H1 (cell line): ENCODE data around the gene IAH1. TPM values are rescaled to one million over a fixed set of nuclear protein-coding genes. Genes with fewer than 3 reads are reported as not detected.

Source experiments
- CTCF ChIA-PET: fragments of 300-600 bp; sonication (Branson Sonifier 250); formaldehyde crosslinking; loops from one replicate; lab custom pipeline; 2021; ENCODE audit not compliant: partially characterized antibody; lab: Charles Lee
- POLR2A ChIA-PET: fragments of 300-600 bp; sonication (Branson Sonifier 250); formaldehyde crosslinking; loops from one replicate; lab custom pipeline; 2021; ENCODE audit warnings: inconsistent platforms; ENCODE audit not compliant: partially characterized antibody; lab: Charles Lee
- DNase-seq, 2 experiments: peaks; one replicate each; pipeline versions ENCODE4 v3.0.0 to v3.0.0-alpha.2; 2010 to 2022; ENCODE audit warnings: low spot score in 2 of 2, low read depth in 1 of 2, mixed read lengths in 1 of 2
- FAIRE-seq: peaks from 2 replicates; lab custom pipeline; 2011; peaks lifted over from hg19 to GRCh38; lab: Jason Lieb, UNC
- H2AFZ ChIP-seq: 2 replicates; pipeline ENCODE4 v1.8.1; 2012; ENCODE audit warnings: low read length, inconsistent platforms
- H2AK5ac ChIP-seq: 2 replicates; pipeline ENCODE4 v1.6.1; 2013; ENCODE audit warnings: low read depth, low read length
- H2BK120ac ChIP-seq: replicated peaks from 2 replicates; pipeline ENCODE3; 2013; ENCODE audit warnings: low read depth, low read length, inconsistent platforms
- H2BK12ac ChIP-seq: 2 replicates; pipeline ENCODE4 v1.6.1; 2013; ENCODE audit warnings: low read depth, low read length
- H2BK15ac ChIP-seq: 2 replicates; pipeline ENCODE4 v1.6.1; 2013; ENCODE audit warnings: low read length
- H2BK20ac ChIP-seq: 2 replicates; pipeline ENCODE4 v1.6.1; 2013; ENCODE audit warnings: low read length
- H2BK5ac ChIP-seq: 2 replicates; pipeline ENCODE4 v1.6.1; 2013; ENCODE audit warnings: low read depth, low read length
- H3K14ac ChIP-seq: 2 replicates; pipeline ENCODE4 v1.6.1; 2013; ENCODE audit warnings: inconsistent platforms; ENCODE audit not compliant: insufficient read length
- H3K18ac ChIP-seq: 2 replicates; pipeline ENCODE4 v1.6.1; 2013; ENCODE audit warnings: low read length; ENCODE audit errors: extremely low read depth
- H3K23ac ChIP-seq: 2 replicates; pipeline ENCODE4 v1.6.1; 2013; ENCODE audit warnings: inconsistent platforms; ENCODE audit not compliant: insufficient read length
- H3K23me2 ChIP-seq: 2 replicates; pipeline ENCODE4 v1.6.1; 2013; ENCODE audit warnings: low read depth, low read length
- H3K27ac ChIP-seq: 2 replicates; pipeline ENCODE4 v1.6.1; 2011; ENCODE audit warnings: low read depth, low read length, inconsistent platforms
- H3K27me3 ChIP-seq, 4 experiments: replicated peaks in 1 of 4; 1 replicate in 1 of 4; 2 replicates in 3 of 4; pipeline versions ENCODE4 v1.6.1 to v1.8.1; 2011 to 2013; ENCODE audit warnings: low read length in 3 of 4, mild to moderate bottlenecking in 3 of 4, inconsistent platforms in 2 of 4, mixed read lengths in 2 of 4, moderate library complexity in 1 of 4; ENCODE audit not compliant: control insufficient read depth in 3 of 4, insufficient read depth in 3 of 4; ENCODE audit errors: extremely low read depth in 1 of 4
- H3K36me3 ChIP-seq, 4 experiments: 2 replicates each; pipeline versions ENCODE4 v1.6.1 to v1.8.1; 2011 to 2013; ENCODE audit warnings: mild to moderate bottlenecking in 4 of 4, low read length in 3 of 4, moderate library complexity in 2 of 4, control low read depth in 1 of 4, inconsistent platforms in 1 of 4; ENCODE audit not compliant: insufficient read depth in 4 of 4, control insufficient read depth in 2 of 4
- H3K4ac ChIP-seq: replicated peaks from 2 replicates; pipeline ENCODE3; 2013; ENCODE audit warnings: low read length, low read depth, mixed read lengths, inconsistent platforms; ENCODE audit not compliant: insufficient read length
- H3K4me1 ChIP-seq, 4 experiments: replicated peaks in 1 of 4; 1 replicate in 1 of 4; 2 replicates in 3 of 4; pipeline versions ENCODE4 v1.6.1 to v1.8.1; 2011 to 2013; ENCODE audit warnings: low read length in 3 of 4, inconsistent platforms in 2 of 4, mixed read lengths in 1 of 4; ENCODE audit not compliant: insufficient read depth in 4 of 4, control insufficient read depth in 3 of 4
- H3K4me2 ChIP-seq, 2 experiments: 2 replicates each; pipeline versions ENCODE4 v1.6.1 to v1.8.1; 2011 to 2013; ENCODE audit warnings: low read depth in 2 of 2, low read length in 2 of 2, control low read depth in 1 of 2, inconsistent platforms in 1 of 2, mild to moderate bottlenecking in 1 of 2; ENCODE audit not compliant: insufficient read depth in 1 of 2
- H3K4me3 ChIP-seq, 4 experiments: fragments of 200-600, 300-600 bp in 1 of 4; sonication (generic), shearing (Covaris generic), sonication (Bioruptor Twin) in 1 of 4; 2 replicates each; pipeline versions ENCODE4 v1.5.1 to v1.8.1; 2011 to 2016; ENCODE audit warnings: low read length in 4 of 4, low read depth in 3 of 4, control low read depth in 2 of 4, inconsistent platforms in 2 of 4, mild to moderate bottlenecking in 2 of 4, mixed read lengths in 1 of 4, moderate library complexity in 1 of 4; ENCODE audit not compliant: insufficient read depth in 2 of 4; ENCODE audit errors: extremely low read depth in 1 of 4
- H3K56ac ChIP-seq: replicated peaks from 2 replicates; pipeline ENCODE3; 2013; ENCODE audit warnings: low read depth, mild to moderate bottlenecking, mixed read lengths, low read length, inconsistent platforms; ENCODE audit not compliant: insufficient read length
- H3K79me1 ChIP-seq: 2 replicates; pipeline ENCODE4 v1.6.1; 2013; ENCODE audit warnings: low read depth, low read length, control low read depth
- H3K79me2 ChIP-seq, 2 experiments: 2 replicates each; pipeline versions ENCODE4 v1.6.1 to v1.8.1; 2012 to 2013; ENCODE audit warnings: low read length in 2 of 2, mild to moderate bottlenecking in 2 of 2, inconsistent platforms in 1 of 2; ENCODE audit not compliant: insufficient read depth in 2 of 2, control insufficient read depth in 1 of 2
- H3K9ac ChIP-seq, 4 experiments: replicated peaks in 1 of 4; 1 replicate in 1 of 4; 2 replicates in 3 of 4; pipeline versions ENCODE4 v1.6.1 to v1.8.1; 2011 to 2013; ENCODE audit warnings: low read depth in 3 of 4, low read length in 3 of 4, control low read depth in 2 of 4, mild to moderate bottlenecking in 2 of 4, moderate library complexity in 2 of 4, inconsistent platforms in 1 of 4; ENCODE audit errors: extremely low read depth in 1 of 4
- H3K9me3 ChIP-seq, 2 experiments: 2 replicates each; pipeline versions ENCODE4 v1.6.1 to v1.8.1; 2012 to 2013; ENCODE audit warnings: mild to moderate bottlenecking in 2 of 2, moderate library complexity in 2 of 2, control low read depth in 1 of 2, inconsistent platforms in 1 of 2, low read depth in 1 of 2, low read length in 1 of 2, mixed read lengths in 1 of 2; ENCODE audit not compliant: insufficient read depth in 2 of 2
- H4K20me1 ChIP-seq, 2 experiments: replicated peaks in 1 of 2; 2 replicates each; pipeline versions ENCODE3 to v1.8.1; 2011 to 2013; ENCODE audit warnings: inconsistent platforms in 2 of 2, low read length in 2 of 2, mild to moderate bottlenecking in 1 of 2; ENCODE audit not compliant: insufficient read depth in 2 of 2, control insufficient read depth in 1 of 2
- H4K5ac ChIP-seq: 2 replicates; pipeline ENCODE4 v1.6.1; 2013; ENCODE audit warnings: low read length, low read depth, mixed read lengths, inconsistent platforms; ENCODE audit not compliant: insufficient read length
- H4K8ac ChIP-seq: 2 replicates; pipeline ENCODE4 v1.8.0; 2013; ENCODE audit warnings: mild to moderate bottlenecking, moderate library complexity, low read length, inconsistent platforms; ENCODE audit not compliant: insufficient read depth; ENCODE audit errors: extremely low read depth
- H4K91ac ChIP-seq: replicated peaks from 2 replicates; pipeline ENCODE3; 2013; ENCODE audit warnings: low read length, mixed read lengths, inconsistent platforms; ENCODE audit not compliant: insufficient read length
- ATF3 ChIP-seq: IDR thresholded peaks from 2 replicates; pipeline ENCODE4 v1.6.1; 2011; ENCODE audit warnings: low read depth, mild to moderate bottlenecking, low read length; ENCODE audit not compliant: insufficient read depth
- WGBS, 2 experiments: shearing (Covaris generic) in 1 of 2; methylation state at CpG; one replicate each; pipeline versions ENCODE4 v1.1.6 to v1.1.7; 2013 to 2015; ENCODE audit warnings: low lambda C conversion rate in 2 of 2, mixed read lengths in 2 of 2, inconsistent platforms in 1 of 2, low coverage in 1 of 2, missing lambda C conversion rate in 1 of 2; ENCODE audit not compliant: insufficient replicate concordance in 2 of 2, insufficient coverage in 1 of 2, insufficient read length in 1 of 2; ENCODE audit errors: extremely low coverage in 1 of 2, missing lambda C conversion rate in 1 of 2; 5-methylcytosine and 5-hydroxymethylcytosine counted together
- polyA plus RNA-seq, 7 experiments: library from polyadenylated mRNA; depleted of rRNA in 3 of 7; stranded (reverse) in 5 of 7; unstranded in 2 of 7; fragments of >200 nt in 5 of 7; fragments of 200-250 nt in 2 of 7; gene quantifications; 1 replicate in 5 of 7; 2 replicates in 1 of 7; 4 replicates in 1 of 7; pipeline versions ENCODE4 v1.2.1 to v1.2.3, GENCODE V29; 2011 to 2013; ENCODE audit warnings: missing spikeins in 2 of 7, mixed read lengths in 2 of 7
- total RNA-seq: library from RNA; stranded (reverse); fragmentation: NEBNext Ultra II Directional; extraction: Animal tissue kit (Norgen Biotek cat#: 25700); gene quantifications from 2 replicates; pipeline ENCODE4 v1.2.1, GENCODE V29; 2021

Gene IAH1
- total and polyA plus RNA-seq, 2 of the 8 experiments (the other 6 are each of a cell fraction or from before 2014, with no cell fraction given) = 15.1 to 21.5 TPM

- no peak overlapping the region for H2BK120ac ChIP-seq
- H2AFZ ChIP-seq = no peak overlapping the region
- no peak overlapping the region for H4K91ac ChIP-seq
- DNase-seq = no peak
- H3K14ac ChIP-seq = no peak overlapping the region
- no peaks in the 10 kb centered on the region for H3K27me3 ChIP-seq
- WGBS, 2 experiments = 90% methylated on average over 4 of the region's 4 CpGs; no CpG with 5 or more reads in 1 of the 2 experiments
- no peaks in the 10 kb centered on the region for H3K79me2 ChIP-seq
- no peak overlapping the region for H2BK12ac ChIP-seq
- no peak overlapping the region for H3K4me2 ChIP-seq
- no peak overlapping the region for H3K56ac ChIP-seq
- H3K23me2 ChIP-seq = 0 out of 2 replicates have a peak, but pooled peaks cover 1% of the 10 kb centered on the region
- TF ChIP-seq ATF3 = no peak
- no peak overlapping the region for H3K4me3 ChIP-seq
- no peak overlapping the region for H3K4ac ChIP-seq
- FAIRE-seq = no peak
- no peak overlapping the region for H3K23ac ChIP-seq
- peaks cover 0 to 3% (median under 1%) of the 10 kb centered on the region in 4 experiments; a peak in 1 of 7 replicates for H3K4me1 ChIP-seq
- H3K9ac ChIP-seq = no peak overlapping the region
- no peak overlapping the region for H4K5ac ChIP-seq
- H2AK5ac ChIP-seq = no peak overlapping the region
- H3K36me3 ChIP-seq = peaks cover 3 to 13% (median 8%) of the 10 kb centered on the region in 4 experiments; a peak in 6 of 8 replicates
- ChIA-PET POLR2A (interaction anchor here (1.5 kb wide), 1 partner anchor 10 kb away, joined by 6 read pairs; no protein-coding TSS in a partner anchor), CTCF (no interaction called here)
- no peak overlapping the region for H2BK20ac ChIP-seq
- H2BK5ac ChIP-seq = no peak overlapping the region
- H3K27ac ChIP-seq = no peak overlapping the region
- peaks cover 0 to 2% of the 10 kb centered on the region in 2 experiments for H4K20me1 ChIP-seq
- no peak overlapping the region for H2BK15ac ChIP-seq
- H3K9me3 ChIP-seq = peaks cover 5% of the 10 kb centered on the region in 2 experiments; a peak in 3 of 4 replicates
- no peak overlapping the region for H4K8ac ChIP-seq
- H3K18ac ChIP-seq = no peak overlapping the region
- H3K79me1 ChIP-seq = no peaks in the 10 kb centered on the region
Observed at GRCh38 chr2:9480157-9480556, 5.8 kb downstream of the IAH1 start.
